ENCODE data around the gene LRRC74B. TPM values are rescaled to one million over a fixed set of nuclear protein-coding genes. Genes with fewer than 3 reads are reported as not detected.
"Not testable (repeated sequence)": the region's sequence is repeated elsewhere in the genome, so short reads cannot be mapped to it uniquely, and the experiment has no call there.

LRRC74B gene
- total RNA-seq, 4 donors from 2014 or later: not detected

- H3K4me3 ChIP-seq: no peak overlapping the region
- TF ChIP-seq CTCF (IDR thresholded peaks at IDR 0.05) (no peak), POLR2AphosphoS5 (IDR thresholded peaks at IDR 0.05) (no peak), EP300 (IDR thresholded peaks at IDR 0.05) (no peak), POLR2A (IDR thresholded peaks at IDR 0.05) (no peak)
- H3K27ac ChIP-seq: no peak overlapping the region
- H3K27me3 ChIP-seq: no peaks in the 10 kb centered on the region
- no peak for DNase-seq (ENCODE audit: low spot score in 2 of 2)
- peaks cover 21% of the 10 kb centered on the region for H3K4me1 ChIP-seq
- 94% methylated on average over 5 of the region's 14 CpGs for WGBS
- no peaks in the 10 kb centered on the region for H3K9me3 ChIP-seq
- no peaks in the 10 kb centered on the region for H3K36me3 ChIP-seq
Observed at GRCh38 chr22:21047035-21047661, 1.4 kb downstream of the LRRC74B start.

GRCh38 chr22:21047730-21048129, 2.0 kb downstream of the LRRC74B start:
- no peak for TF ChIP-seq POLR2A (IDR thresholded peaks at IDR 0.05)
- no peak for TF ChIP-seq EP300 (IDR thresholded peaks at IDR 0.05)
- no peak for TF ChIP-seq POLR2AphosphoS5 (IDR thresholded peaks at IDR 0.05)
- TF ChIP-seq CTCF (IDR thresholded peaks at IDR 0.05): no peak
- Histone ChIP-seq H3K36me3 (no peaks in the 10 kb centered on the region), H3K27ac (no peak overlapping the region), H3K4me1 (peaks cover 21% of the 10 kb centered on the region), H3K4me3 (no peak overlapping the region), H3K9me3 (no peaks in the 10 kb centered on the region), H3K27me3 (no peaks in the 10 kb centered on the region)
- DNase-seq (ENCODE audit: low spot score in 2 of 2): no peak
- 84% methylated on average over 5 of the region's 7 CpGs for WGBS

- peaks cover 21% of the 10 kb centered on the region for H3K4me1 ChIP-seq
- not testable (repeated sequence) for H3K27me3 ChIP-seq; DNase-seq (ENCODE audit: low spot score in 2 of 2); H3K36me3 ChIP-seq; H3K4me3 ChIP-seq; H3K27ac ChIP-seq; H3K9me3 ChIP-seq
- 45% methylated on average over 2 of the region's 5 CpGs for WGBS
Observed at GRCh38 chr22:21048448-21048847, 2.7 kb downstream of the LRRC74B start.

- DNase-seq (ENCODE audit: low spot score in 2 of 2); H3K27me3 ChIP-seq; H3K36me3 ChIP-seq; H3K9me3 ChIP-seq; H3K4me3 ChIP-seq; H3K27ac ChIP-seq: not testable (repeated sequence)
- H3K4me1 ChIP-seq: peaks cover 21% of the 10 kb centered on the region
- 100% methylated on average over 2 of the region's 12 CpGs for WGBS
Observed at GRCh38 chr22:21048965-21049364, 3.2 kb downstream of the LRRC74B start.

GRCh38 chr22:21051145-21051830, 5.5 kb downstream of the LRRC74B start:
- Histone ChIP-seq H3K9me3 (no peaks in the 10 kb centered on the region), H3K36me3 (no peaks in the 10 kb centered on the region), H3K4me1 (no peaks in the 10 kb centered on the region), H3K27ac (no peak overlapping the region), H3K27me3 (peaks cover 11% of the 10 kb centered on the region), H3K4me3 (no peak overlapping the region)
- DNase-seq (ENCODE audit: low spot score in 2 of 2): no peak
- no peak for TF ChIP-seq EP300 (IDR thresholded peaks at IDR 0.05)
- TF ChIP-seq POLR2A (IDR thresholded peaks at IDR 0.05): no peak
- TF ChIP-seq CTCF (IDR thresholded peaks at IDR 0.05): no peak
- TF ChIP-seq POLR2AphosphoS5 (IDR thresholded peaks at IDR 0.05): no peak
- 86% methylated on average over 9 of the region's 9 CpGs for WGBS

- H3K4me3 ChIP-seq: no peak overlapping the region
- H3K36me3 ChIP-seq: no peaks in the 10 kb centered on the region
- WGBS: 64% methylated on average over 5 of the region's 8 CpGs
- H3K27me3 ChIP-seq: peaks cover 11% of the 10 kb centered on the region
- no peak for DNase-seq (ENCODE audit: low spot score in 2 of 2)
- H3K27ac ChIP-seq: no peak overlapping the region
- no peaks in the 10 kb centered on the region for H3K4me1 ChIP-seq
- TF ChIP-seq POLR2A (IDR thresholded peaks at IDR 0.05) (no peak), CTCF (IDR thresholded peaks at IDR 0.05) (no peak), POLR2AphosphoS5 (IDR thresholded peaks at IDR 0.05) (no peak)
- no peaks in the 10 kb centered on the region for H3K9me3 ChIP-seq
Observed at GRCh38 chr22:21051831-21052400, 6.2 kb downstream of the LRRC74B start.

All from suprapubic skin (tissue), 4 donors.